ENCODE measurements around the gene SLC6A4.

SLC6A4 gene

DNA sequence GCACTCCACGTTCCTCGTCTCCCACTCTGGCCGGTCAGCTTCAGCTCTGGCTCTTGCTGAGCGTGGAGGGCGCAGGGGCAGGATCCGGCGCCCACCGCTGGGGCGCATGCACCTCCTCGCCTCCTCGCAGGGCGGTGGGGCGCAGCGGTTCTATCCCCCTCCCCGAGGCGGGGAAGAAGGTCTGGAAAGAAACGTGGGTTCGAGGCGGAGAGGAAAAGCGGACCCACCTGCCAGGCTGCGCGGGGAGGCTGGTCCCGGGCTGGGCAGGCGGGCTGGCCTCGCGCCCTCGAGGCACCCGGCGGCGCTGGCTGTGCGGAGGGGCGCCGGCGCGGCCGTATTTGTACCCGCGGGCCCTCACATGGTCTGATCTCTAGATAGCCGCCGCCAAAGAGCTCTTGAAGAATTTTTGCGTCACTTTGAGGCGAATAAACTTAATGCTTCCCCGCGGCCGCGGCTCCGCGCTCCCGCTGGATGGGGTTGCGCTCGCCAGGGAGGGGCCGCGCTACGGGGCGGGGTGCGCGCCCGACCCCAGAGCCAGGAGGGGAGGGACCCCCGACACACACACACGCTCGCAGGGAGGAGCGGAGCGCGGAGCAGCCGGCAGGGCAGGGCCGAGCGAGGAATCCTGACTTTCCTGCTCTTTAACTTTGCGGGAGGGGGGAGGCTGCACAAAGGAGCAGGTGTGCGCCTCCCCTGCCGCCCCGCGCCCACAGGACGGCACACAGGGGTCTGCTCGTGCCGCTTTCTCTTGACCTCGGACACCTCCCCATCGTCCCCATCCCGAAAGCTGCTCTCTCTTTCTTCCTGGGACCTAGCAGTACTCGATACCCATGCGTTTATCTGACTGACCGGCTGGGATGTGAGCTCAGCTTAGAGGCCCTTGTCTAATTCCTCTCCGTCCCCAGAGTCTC is at the start of gene SLC6A4:
SLC6A4 (minus strand) TSS at position 312 of the 911 bp plus-strand sequence. CDS start 13,739 bp downstream, outside the sequence.
- Histone ChIP-seq H2AFZ (ENCODE audit: low read length) (peak within 1 kb of the TSS; percentile 63), H3K79me2 (ENCODE audit: low read length) (no peaks in the 10 kb centered on the region), H3K4me1 (ENCODE audit: low read length) (no peaks in the 10 kb centered on the region), H3K27ac (ENCODE audit: low read length) (no peak within 1 kb of the TSS), H3K4me3 (ENCODE audit: low read length) (peak within 1 kb of the TSS; percentile 49), H3K9me3 (replicated peaks; ENCODE audit: insufficient read depth, low read length) (no peaks in the 10 kb centered on the region), H3K27me3 (replicated peaks; ENCODE audit: insufficient read depth, low read length) (peaks cover 30% of the 10 kb centered on the region), H3K9ac (ENCODE audit: low read length) (no peak within 1 kb of the TSS), H4K20me1 (ENCODE audit: insufficient read depth, low read length) (no peaks in the 10 kb centered on the region), H3K4me2 (ENCODE audit: low read depth, low read length) (peak within 1 kb of the TSS; percentile 86), H3F3A (ENCODE audit: insufficient read depth, low read length) (no peaks in the 10 kb centered on the region), H3K9me2 (replicated peaks; ENCODE audit: insufficient read depth, low read length) (no peaks in the 10 kb centered on the region), H3K36me3 (replicated peaks; ENCODE audit: insufficient read depth, low read length) (no peaks in the 10 kb centered on the region)
- DNase-seq: no peak
- TF ChIP-seq EZH2 (optimal IDR thresholded peaks at IDR 0.05; ENCODE audit: low read depth, low read length) (no peak), CTCF (IDR thresholded peaks at IDR 0.05; ENCODE audit: low read length) (no peak), EZH2phosphoT487 (IDR thresholded peaks at IDR 0.05; ENCODE audit: low read length) (no peak)

DNA sequence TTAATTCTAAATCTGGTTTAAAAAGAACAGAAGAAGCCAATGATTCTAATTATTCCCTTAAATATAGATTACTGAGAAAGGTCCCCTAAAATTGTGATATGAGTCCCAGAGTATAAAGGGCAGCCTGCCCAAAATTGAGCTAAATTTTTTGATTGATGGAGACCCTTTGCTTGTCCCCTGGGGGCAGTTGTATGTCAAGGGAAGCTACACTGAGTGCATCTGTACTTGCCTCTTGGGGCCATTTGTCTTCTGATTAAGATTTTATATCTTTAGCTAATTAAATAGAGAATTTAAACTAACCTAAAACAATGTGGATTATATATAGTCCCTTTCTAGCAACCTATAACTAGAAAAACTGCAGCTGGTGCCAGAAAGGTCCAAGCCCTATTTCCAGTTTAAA is 43.7 kb upstream of the SLC6A4 start:
- H3K4me3 ChIP-seq (ENCODE audit: low read length): no peak overlapping the region
- 0 out of 2 replicates have a peak, but pooled peaks cover 7% of the 10 kb centered on the region for H3K36me3 ChIP-seq (replicated peaks; ENCODE audit: insufficient read depth, low read length)

DNA sequence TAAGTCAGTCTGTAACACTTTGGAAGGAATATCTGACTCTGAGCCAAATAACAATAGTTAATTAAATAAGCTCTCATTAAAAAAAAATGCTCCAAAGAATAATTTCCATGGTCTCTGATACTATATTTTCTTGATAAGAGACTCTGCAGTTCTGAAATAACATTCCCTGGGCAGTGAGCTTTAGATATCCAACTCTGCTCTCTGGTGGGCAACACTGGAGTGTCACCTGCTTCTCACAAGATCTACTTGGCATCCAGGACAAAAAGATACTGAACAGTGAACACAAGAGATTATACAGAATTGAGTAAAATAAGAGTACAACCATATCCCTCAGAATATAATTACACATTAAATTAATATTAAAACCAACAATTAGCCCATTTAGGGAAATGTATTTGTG is 42.5 kb upstream of the SLC6A4 start:
- Histone ChIP-seq H3K79me2 (ENCODE audit: low read length) (no peaks in the 10 kb centered on the region), H3K27me3 (replicated peaks; ENCODE audit: insufficient read depth, low read length) (no peaks in the 10 kb centered on the region), H3K9me2 (replicated peaks; ENCODE audit: insufficient read depth, low read length) (no peaks in the 10 kb centered on the region), H3K36me3 (replicated peaks; ENCODE audit: insufficient read depth, low read length) (0 out of 2 replicates have a peak, but pooled peaks cover 7% of the 10 kb centered on the region), H3K27ac (ENCODE audit: low read length) (no peak overlapping the region), H3K4me2 (ENCODE audit: low read depth, low read length) (no peak overlapping the region), H3K9me3 (replicated peaks; ENCODE audit: insufficient read depth, low read length) (no peaks in the 10 kb centered on the region), H4K20me1 (ENCODE audit: insufficient read depth, low read length) (no peaks in the 10 kb centered on the region), H3K4me1 (ENCODE audit: low read length) (no peaks in the 10 kb centered on the region), H3K4me3 (ENCODE audit: low read length) (no peak overlapping the region), H3F3A (ENCODE audit: insufficient read depth, low read length) (no peaks in the 10 kb centered on the region), H3K9ac (ENCODE audit: low read length) (no peak overlapping the region), H2AFZ (ENCODE audit: low read length) (no peak overlapping the region)
- DNase-seq: no peak
- no peak for TF ChIP-seq CTCF (IDR thresholded peaks at IDR 0.05; ENCODE audit: low read length)
- no peak for TF ChIP-seq EZH2phosphoT487 (IDR thresholded peaks at IDR 0.05; ENCODE audit: low read length)
- no peak for TF ChIP-seq EZH2 (optimal IDR thresholded peaks at IDR 0.05; ENCODE audit: low read depth, low read length)

More for the DNA sequence above, 43.7 kb upstream of the SLC6A4 start:
- TF ChIP-seq EZH2phosphoT487 (IDR thresholded peaks at IDR 0.05; ENCODE audit: low read length) (no peak), EZH2 (optimal IDR thresholded peaks at IDR 0.05; ENCODE audit: low read depth, low read length) (no peak), CTCF (IDR thresholded peaks at IDR 0.05; ENCODE audit: low read length) (no peak)
- H4K20me1 ChIP-seq (ENCODE audit: insufficient read depth, low read length): no peaks in the 10 kb centered on the region
- no peak overlapping the region for H3K4me2 ChIP-seq (ENCODE audit: low read depth, low read length)
- H3F3A ChIP-seq (ENCODE audit: insufficient read depth, low read length): no peaks in the 10 kb centered on the region
- no peaks in the 10 kb centered on the region for H3K4me1 ChIP-seq (ENCODE audit: low read length)
- no peaks in the 10 kb centered on the region for H3K27me3 ChIP-seq (replicated peaks; ENCODE audit: insufficient read depth, low read length)
- H3K27ac ChIP-seq (ENCODE audit: low read length): no peak overlapping the region
- H3K9me2 ChIP-seq (replicated peaks; ENCODE audit: insufficient read depth, low read length): no peaks in the 10 kb centered on the region
- H3K79me2 ChIP-seq (ENCODE audit: low read length): no peaks in the 10 kb centered on the region
- H2AFZ ChIP-seq (ENCODE audit: low read length): no peak overlapping the region
- no peak for DNase-seq
- no peak overlapping the region for H3K9ac ChIP-seq (ENCODE audit: low read length)
- no peaks in the 10 kb centered on the region for H3K9me3 ChIP-seq (replicated peaks; ENCODE audit: insufficient read depth, low read length)

All from MM.1S (cell line).